ENCODE results near the gene SHISA8.

- TF ChIP-seq CTCF (CRISPR knock-in tag; IDR thresholded peaks at IDR 0.05) (no peak), ZNF20 (CRISPR knock-in tag; IDR thresholded peaks at IDR 0.05) (no peak), FOSL1 (CRISPR knock-in tag; IDR thresholded peaks at IDR 0.05; ENCODE audit: borderline replicate concordance) (no peak)
Observed at GRCh38 chr22:41922328-41922727, 7.5 kb upstream of the SHISA8 start.

Data from HepG2 (cell line).